Hindlimb muscle (tissue), 1 donor: ENCODE results near the gene FAM120A. TPM values are rescaled to one million over a fixed set of nuclear protein-coding genes. Genes with fewer than 3 reads are reported as not detected.
A peak's percentile ranks its signal among the peaks of the same experiment; 100 is the strongest.

Experiments
- DNase-seq: peaks from one replicate; pipeline ENCODE4 v3.0.0-alpha.2; 2013
- polyA plus RNA-seq: library from polyadenylated mRNA; unstranded; fragments of 120-200 nt; gene quantifications from one replicate; pipeline ENCODE4 v1.2.1, GENCODE V29; 2013; ENCODE audit not compliant: insufficient read length

Gene FAM120A
- polyA plus RNA-seq, 1 donor: 63.3 TPM

DNA sequence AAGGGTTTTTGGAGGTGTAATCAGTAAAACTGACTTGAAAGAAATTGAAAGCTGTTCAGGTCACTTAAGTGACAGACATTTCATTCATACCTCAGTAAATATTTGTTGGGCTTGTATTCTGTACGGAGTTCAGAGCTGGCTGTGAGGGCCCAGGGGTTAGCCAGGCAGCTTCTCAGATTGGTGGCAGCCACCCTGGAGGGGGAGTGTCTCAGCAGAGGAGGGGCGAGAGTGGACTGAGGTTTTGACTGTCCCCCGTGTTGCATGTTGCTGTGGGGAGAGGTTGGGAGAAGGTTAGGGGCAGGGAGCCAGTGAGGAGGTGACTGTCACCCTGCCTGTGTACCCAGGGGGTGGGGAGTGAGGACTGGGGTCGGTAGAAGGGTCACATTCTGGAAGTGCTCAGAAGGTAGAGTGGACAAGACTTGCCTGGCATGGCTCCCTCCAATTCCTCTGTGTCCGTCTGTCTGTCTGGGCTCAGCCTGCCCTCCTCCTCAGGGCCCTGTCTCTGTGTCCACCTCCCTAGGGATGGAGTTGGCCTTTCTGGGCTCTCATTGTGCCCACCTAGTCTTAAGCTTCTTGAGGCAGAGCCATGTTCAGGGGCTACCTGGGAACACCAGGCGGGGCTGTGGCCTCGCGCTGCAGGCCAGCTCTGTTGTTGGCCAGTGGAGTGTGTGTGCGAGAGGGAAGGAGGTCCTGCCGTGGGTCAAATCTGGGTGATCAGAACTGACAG is 129.3 kb downstream of the FAM120A start:
- no peak for DNase-seq

DNA sequence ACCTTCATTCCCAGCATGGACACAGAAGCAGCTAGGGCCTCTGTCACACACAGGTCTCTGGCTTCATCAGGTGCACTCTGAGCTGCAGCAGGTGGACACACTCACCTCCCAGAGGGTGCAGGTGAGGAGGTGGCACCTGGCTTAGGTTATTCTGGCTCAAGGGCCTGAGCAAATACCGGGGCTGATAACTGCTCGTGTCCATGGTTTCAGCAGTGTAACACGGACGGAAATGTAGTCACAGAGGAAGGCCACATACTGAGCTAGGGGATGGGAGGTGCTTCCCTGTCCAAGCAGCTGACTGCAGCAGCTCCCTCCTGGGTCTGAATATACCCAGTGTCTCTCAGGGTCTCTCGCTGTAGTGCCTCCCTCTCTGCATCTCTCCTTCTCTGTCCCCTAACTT is 130.6 kb downstream of the FAM120A start:
- no peak for DNase-seq

DNA sequence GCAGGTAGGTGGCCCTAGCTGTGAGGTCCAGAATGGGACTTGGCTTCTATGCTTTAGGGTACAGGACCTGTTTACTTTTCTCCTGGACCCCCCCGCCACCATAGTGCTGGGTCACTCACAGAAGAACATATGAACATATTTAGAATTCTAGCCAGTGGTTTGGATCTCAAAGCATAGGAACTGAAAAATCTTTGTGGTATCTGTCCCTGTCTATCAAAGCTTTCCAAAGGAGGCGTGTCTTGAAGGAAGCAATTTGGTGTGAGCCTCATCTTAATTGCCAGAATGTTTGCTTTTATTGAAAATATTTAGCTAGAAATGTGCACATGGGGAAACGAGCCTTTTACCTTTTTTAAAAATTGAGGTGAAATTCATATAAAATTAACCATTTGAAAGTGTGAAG is 131.1 kb downstream of the FAM120A start:
- no peak for DNase-seq

DNA sequence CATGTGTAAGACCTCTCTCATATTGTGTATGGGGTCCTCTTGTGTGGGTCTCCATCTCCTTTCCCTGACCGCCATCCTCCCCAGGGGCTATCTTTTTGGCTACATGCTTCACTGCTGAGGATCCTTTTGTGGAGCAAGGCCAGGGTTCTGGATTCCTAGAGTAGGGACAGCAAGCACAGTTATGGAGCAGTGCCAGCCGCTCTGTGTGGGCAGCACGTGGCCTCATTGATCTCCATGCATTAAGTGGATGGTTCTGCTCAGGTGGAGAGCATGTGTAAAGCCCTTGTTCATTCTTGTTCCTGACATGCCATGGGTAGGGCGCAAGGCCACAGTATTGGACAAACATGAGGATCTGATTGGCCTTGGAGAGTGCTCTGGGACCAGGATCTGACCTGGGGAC is 133.8 kb downstream of the FAM120A start:
- no peak for DNase-seq

DNA sequence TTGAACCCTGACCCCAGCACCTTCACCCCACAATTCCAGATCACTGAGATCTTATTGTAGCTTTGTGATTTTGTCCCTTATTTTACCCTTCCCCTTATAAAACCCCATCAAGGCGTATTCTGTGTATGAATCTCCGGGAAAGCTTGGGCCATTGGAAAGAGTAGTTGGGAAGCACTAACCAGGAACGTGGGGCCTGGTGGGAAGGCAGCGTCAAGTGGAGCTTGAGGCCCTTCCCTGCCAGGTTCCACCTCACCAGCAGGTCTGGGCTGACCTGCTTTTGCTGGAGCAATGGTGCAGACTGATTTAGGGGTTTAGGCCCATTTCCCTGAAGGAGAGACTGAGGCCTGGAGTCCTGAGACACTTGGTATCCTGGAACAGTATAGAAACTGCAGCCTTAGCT is 134.2 kb downstream of the FAM120A start:
- DNase-seq: no peak

DNA sequence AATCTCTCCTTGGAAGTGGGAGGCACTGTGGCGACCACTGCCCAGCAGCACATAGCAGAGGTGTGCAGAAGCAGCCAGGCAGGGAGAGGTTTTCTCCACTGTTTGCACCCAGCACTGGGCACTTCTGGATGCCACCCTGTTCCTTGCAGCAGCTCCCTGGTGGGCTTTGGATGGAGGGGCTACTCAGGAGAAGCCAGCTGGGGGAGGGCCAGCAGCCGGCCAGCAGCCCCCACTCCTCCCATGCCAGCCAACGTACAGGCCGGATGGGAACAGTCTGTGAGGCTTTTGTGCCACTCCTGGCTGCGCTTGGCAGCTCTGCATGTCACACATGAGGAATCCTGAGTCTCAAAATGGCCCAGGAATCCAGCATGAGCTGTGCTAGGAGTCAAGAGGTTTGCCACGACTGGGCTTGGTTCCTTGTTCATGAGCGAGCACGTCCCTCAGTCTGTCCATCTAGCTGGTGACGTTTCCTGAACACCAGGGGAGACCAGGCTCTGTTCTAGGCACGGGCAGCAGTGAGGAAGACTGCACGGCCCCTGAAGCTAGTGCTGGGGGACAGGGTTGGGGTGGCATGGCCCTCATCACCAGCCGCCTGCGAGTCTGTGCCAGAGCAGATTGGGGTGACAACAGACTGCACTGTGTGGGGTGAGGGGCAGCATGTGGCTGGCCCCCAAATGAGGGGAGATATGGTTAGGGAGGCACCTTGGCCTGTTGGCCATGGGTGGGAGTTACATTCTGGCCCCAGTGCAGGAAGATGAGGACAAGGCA is 135.0 kb downstream of the FAM120A start:
- DNase-seq: no peak

DNA sequence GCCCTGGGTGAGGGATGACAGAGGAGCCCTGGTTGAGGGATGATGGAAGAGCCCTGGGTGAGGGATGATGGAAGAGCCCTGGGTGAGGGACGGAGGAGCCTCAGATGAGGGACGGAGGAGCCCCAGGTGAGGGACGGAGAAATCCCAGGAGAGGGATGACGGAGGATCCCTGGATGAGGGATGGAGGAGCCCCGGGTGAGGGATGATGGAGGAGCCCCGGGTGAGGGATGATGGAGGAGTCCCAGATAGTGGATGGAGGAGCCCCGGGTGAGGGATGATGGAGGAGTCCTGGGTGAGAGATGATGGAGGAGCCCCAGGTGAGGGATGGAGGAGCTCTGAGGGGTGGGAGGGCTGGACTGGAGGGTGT is 135.8 kb downstream of the FAM120A start:
- DNase-seq: no peak

DNA sequence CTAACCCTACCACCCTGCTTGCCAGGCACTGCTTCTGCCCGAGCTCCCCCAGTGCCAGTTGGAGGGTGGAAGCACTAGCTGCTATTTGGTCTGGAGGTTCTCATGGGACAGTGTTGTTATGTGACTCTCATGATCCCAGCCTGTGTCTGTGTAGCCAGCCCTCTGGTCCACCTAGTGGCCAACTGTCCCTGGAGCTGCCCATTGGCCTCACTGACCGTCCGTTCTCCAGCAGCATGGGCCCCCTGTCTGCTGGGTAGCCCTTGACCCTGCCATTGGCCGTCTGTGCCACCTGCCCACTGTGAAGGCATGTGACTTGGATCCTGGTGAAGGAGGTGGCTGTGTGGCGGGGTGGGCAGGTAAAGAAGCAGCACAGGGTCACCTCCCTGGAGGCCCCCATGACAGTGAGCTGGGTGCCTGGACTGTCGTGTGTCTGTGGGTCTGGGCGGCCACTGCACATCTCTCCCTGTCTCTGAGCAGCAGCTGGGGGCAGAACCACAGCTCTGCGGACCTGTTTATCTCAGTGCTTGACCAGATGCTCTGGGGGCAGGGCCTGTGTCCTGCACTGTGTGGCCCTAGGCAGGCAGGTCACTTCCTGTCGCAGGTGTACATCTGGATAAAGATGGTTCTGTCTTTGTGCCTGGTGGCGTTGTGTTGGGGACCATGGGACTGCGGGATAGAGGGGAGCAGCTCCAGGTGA is 136.3 kb downstream of the FAM120A start:
- no peak for DNase-seq

DNA sequence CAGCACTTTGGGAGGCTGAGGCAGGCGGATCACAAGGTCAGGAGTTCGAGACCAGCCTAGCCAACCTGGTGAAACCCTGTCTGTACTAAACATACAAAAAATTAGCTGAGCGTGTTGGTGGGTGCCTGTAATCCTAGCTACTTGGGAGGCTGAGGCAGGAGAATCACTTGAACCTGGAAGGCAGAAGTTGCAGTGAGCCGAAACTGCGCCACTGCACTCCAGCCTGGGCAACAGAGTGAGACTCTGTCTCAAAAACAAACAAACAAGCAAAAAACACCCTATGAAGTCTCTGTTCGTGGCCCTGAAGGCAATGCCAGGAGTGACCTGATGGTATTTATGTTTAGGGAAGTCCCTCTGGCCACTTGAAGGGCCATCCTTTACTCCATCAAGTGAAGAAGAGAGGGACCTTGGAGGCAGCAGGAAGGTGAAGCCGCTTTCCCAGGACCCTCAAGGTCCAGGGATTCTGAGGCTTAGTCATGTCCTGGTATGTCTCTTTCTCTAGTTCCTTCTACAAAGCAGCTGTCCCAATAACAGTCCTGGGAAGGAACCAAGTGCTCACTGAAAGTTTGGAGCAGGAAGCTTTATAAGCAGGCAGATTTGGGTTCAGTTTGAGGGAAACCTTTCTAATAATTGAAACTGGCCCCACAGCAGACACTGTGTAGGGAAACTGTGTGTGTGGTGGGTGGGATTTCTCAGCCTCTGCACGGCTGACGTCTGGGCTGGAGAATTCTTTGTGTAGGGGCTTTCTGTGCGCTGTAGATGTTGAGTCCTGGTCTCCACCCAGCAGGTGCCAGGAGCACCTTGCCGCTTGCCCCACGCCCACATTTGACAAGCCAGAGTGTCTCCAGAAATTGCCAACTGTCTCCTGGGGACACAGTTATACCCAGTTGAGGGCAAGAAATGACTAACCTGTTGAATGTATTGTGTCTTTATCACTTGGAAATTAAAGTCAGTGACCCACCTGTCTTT is 137.4 kb downstream of the FAM120A start:
- no peak for DNase-seq

DNA sequence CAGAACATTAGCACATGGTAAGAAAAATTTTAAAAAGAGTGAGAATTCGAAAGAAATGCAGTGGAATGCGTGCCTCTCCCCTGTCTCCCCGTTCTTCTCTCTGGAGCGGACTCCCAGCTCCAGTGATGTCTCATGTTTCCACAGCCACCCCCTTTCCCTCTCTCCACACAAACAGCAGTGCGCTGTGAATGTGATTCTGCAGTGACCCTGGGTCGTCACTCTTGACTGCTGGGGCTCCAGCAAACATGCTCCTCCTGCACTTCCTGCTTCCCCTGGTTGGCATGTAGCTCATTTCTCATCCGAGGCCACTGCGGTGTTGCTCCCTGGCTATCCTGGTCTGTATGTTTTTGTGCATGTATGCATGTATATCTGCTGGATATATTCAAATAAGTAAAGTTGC is 138.2 kb downstream of the FAM120A start:
- peak; percentile 42 for DNase-seq

DNA sequence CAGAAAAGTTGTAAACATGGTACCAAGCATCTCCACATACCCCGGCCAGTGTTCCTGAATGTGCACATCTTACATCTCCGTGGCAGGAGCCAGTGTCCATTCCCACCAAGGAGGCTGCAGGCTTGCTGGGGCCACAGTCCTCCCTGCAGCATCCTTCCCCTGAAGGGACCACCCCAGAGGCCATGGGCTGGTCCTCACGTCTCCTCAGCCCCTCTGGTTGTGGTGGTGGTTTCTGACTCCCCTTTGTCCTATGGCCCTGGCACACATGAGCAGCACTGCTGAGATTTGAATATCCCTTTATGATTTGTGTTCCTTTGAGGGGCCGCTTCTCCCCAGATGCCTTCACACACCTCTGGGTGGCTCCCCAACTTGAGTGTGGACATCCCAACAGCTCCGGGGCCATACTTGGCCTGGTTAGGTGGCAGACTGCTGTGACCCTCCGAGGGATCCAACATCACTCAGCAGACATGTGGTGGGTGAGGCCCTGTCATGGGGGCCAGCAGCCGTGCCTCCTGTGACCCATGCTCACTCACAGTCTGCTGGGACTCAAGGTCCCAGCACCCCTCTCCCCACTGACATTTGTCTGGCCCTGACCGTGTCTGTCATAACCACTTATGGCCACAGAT is 139.2 kb downstream of the FAM120A start:
- DNase-seq: no peak

DNA sequence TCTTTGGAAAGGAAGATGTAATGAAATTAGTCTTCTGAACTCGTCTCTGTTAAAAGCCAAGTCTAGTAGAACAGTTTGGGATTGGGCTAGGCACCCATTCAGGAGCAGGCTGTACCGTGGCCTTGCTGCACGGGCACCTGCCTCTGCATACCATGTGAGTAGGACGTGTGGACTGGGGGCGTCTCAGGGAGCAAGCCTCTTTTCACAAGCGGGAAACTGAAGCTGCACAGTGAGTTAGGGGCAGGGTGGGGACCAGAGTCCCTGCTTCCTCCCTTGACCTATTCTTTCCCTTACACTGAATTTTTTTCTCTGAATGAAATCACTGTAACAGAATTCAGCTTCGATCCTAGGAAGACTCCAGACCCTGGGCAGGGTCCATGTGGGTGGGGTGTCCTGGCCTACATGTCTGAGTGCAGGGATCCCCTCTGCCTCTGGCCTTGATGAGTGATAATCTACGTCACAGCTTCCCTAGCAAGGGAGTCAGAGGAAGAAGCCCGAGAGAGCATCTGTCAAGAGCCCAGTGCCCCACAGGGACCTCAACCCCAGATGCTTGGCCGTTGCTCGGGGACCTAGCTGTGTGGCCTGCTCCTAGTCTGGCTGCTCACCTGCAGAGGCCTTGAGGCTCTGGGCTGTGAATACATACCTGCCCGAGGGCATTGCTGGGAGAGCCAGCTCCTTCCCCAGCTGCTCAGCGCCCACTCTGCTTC is 140.0 kb downstream of the FAM120A start:
- no peak for DNase-seq

DNA sequence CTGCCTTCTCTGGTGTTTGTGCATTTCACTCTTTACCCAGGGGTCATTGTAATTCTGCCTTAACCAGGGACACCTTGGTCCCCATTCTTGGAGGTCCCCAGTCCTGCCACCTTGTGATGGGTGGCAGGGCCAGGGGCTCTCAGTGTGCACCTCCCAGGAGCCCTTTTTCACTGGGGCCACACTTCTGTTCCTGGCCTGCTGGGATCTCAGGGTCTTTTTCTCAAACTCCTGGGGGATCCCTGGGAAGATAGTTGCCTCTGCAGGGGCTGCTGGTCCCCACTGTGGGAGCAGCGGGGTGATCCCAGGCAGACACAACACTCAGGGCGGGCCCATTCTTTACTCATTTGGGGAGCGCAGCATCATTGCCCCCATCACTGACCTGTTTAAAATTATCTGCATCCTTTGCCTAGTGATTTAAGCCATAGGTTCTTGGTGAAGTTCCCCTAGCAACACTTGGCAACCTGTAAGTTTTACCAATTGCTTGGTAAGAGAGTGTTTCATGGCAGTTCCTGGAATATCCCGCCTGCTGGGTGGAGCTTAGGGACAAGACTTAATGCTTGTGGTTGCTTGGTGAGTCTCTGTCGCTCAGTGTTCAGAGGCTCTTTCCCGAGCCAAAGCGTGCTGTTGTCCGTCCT is 140.6 kb downstream of the FAM120A start:
- DNase-seq: no peak

DNA sequence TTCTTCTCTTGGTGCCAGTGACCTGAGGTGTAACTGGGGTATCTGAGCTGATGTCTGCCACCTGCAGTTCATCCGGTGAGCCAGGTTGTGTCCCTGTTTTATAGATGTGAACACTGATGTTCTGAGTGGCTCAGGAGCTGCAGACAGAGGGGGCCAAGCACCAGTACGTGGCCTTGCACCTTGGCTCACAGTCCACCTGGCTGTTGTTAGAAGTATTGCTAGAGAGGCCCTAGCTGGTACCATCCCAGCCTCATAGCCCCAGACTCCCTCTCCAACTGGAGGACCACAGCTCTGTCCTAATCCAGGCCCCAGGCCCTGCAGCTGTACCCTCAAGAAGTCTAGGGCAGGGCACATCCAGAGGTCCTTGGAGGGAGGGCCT is 141.1 kb downstream of the FAM120A start:
- DNase-seq: no peak

DNA sequence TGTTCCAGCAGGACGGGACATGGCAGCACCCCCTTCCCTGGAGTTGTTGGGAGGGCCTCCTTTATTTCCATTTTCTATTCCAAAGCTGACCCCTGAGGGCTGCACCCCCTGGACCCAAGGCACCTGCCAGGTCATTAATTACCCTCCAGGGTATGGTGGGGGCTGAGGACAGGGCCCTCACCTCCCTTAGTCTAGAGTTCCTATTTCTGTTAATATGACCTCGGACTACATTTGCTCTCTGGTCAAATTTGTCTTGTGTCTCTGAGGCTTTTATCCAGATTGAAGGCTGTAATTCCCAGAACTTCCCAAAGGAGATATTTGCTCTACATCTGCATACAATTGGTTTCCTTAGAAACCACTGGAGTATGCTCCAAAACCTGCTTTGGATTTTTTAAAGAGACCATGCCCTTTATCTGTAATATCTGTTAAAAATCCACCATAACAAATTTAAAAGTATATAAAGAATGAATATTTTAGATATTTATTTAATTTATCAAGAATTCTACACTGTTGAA is 141.7 kb downstream of the FAM120A start:
- DNase-seq: peak; percentile 60

DNA sequence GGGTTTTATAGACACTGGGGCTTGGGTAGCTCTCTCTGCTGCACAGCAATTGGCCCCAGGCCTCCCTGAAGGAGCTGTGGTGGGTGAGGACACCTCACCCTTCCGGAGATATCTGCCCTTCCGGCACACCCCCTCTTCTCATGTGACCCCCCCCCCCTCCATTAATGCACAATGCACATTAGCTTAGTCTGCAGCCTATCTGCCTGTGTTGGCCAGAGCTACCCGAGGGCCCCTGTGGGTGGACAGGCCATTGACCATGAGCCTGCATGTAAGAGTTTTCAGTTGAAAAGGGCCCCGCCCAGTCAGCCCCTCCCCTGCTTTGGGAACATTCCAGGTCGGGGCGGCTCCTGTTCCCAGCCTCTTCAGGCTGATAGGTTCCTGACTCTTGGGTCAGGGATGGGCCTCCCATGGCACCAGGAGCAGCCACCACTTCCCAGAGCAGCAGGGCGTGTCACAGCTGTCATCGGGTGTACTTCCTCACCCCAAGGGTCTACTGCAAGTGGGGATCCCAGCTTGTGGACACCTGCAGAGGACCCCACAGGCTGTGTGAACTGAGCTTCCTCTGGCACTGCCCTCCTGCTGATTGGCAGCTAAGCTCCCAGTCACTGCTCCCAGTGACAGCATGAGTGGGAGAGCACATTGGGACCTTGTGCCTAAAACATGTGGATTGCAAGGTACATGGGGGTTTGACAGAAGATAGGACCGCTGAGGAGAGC is 142.7 kb downstream of the FAM120A start:
- DNase-seq: no peak

DNA sequence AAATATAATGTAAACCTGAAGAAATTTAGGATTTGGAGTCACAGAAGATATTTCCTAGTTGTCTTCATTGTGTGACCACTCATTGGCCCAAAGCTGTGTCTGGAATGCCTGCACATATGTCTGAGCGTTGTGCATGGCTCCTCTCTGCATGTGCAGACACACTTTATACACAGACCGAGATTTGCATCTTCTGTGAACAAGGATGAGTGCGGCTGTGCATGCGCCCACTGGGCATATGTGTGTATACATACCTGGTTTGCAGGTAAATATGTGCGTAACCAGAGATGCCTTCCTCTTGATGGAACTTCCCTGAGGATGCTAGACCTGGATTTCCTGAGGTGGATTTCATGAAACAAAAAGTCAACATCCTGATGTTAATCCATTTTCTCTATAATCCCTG is 144.0 kb downstream of the FAM120A start:
- DNase-seq: no peak

DNA sequence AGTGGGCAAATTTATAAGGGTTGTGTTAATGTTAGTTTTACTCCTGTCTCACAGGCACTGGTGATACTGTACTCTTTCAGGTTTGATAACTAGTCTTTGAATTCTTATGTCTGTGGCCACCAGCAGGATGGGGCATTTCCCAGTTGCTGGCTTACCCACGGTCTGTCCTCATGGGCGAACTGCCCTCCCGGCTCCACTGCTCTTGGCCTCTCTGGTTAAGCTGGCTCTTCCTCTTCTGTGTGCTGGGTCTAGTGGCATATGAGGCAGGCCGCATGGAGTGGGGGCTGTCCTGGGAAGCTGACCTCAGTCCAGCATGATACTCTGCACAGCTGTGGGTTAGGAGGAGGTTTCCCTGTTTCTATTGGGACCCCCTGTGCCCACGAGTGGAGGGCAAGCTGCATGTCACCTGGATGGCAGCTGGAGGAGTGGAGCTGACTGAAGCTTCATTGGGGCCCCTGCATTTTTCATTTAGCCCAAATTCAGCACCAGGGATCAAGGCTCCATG is 144.4 kb downstream of the FAM120A start:
- no peak for DNase-seq

DNA sequence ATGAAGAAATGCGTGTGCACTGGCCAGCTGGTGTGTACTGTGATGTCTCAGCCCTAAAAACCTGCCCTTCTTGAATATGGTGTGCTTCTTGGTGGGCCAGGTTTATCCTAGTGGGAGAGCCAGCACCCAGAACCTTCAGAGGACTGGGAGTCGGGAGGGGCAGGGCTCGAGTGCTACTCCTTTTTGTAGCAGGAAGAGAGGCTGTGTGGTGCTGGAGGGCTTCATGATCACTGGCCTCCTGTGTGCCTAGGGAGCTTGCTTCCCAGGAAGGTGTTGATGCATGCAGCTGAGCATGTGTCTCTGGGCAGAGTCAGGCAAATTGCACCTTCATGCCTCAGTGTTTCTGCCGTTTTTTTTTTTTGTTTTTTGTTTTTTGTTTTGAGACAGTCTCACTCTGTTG is 144.9 kb downstream of the FAM120A start:
- DNase-seq: no peak
